Ishikawa (cell line): Measurements from ENCODE around the gene IDH3A.

Source experiments
- CREB1 ChIP-seq: IDR thresholded peaks from 2 replicates; pipeline ENCODE4 v1.6.1; 2012; ENCODE audit warnings: low read depth
- EGR1 ChIP-seq: IDR thresholded peaks from 2 replicates; pipeline ENCODE4 v1.6.1; 2012
- EP300 ChIP-seq: IDR thresholded peaks from 2 replicates; pipeline ENCODE4 v1.6.1; 2012; ENCODE audit warnings: borderline replicate concordance
- MAX ChIP-seq: IDR thresholded peaks from 2 replicates; pipeline ENCODE4 v1.6.1; 2012
- TAF1 ChIP-seq: IDR thresholded peaks from 2 replicates; pipeline ENCODE4 v1.6.1; 2012; ENCODE audit warnings: low read depth, mild to moderate bottlenecking
- USF1 ChIP-seq: IDR thresholded peaks from 2 replicates; pipeline ENCODE4 v1.6.1; 2012
- YY1 ChIP-seq: IDR thresholded peaks from 2 replicates; pipeline ENCODE4 v1.6.1; 2012; ENCODE audit warnings: low read depth
- ZBTB7A ChIP-seq: IDR thresholded peaks from 2 replicates; pipeline ENCODE4 v1.6.1; 2012; ENCODE audit warnings: low read depth

- TF ChIP-seq CREB1 (no peak), MAX (no peak), EGR1 (no peak), USF1 (no peak), YY1 (no peak), ZBTB7A (no peak), EP300 (no peak), TAF1 (no peak)
These were observed 7.5 kb downstream of the IDH3A start for GRCh38 chr15:78156653-78157052.
